B cell (primary cell): ENCODE results near the gene TMCC3. TPM values are rescaled to one million over a fixed set of nuclear protein-coding genes. Genes with fewer than 3 reads are reported as not detected.

Source experiments
- ATAC-seq: fragments of 200-7000 bp; cut with Tn5 transposase; one replicate; pipeline ENCODE4 v1.10.0; 2021; ENCODE audit warnings: low read depth, mild to moderate bottlenecking, moderate number of reproducible peaks, moderate library complexity
- CTCF ChIA-PET: fragments of 350-600 bp; sonication (Branson Sonifier 250); formaldehyde crosslinking; loops from one replicate; lab custom pipeline; 2021; ENCODE audit warnings: antibody characterized with exemption, inconsistent platforms; lab: Charles Lee
- POLR2A ChIA-PET: fragments of 350-600 bp; sonication (Branson Sonifier 250); formaldehyde crosslinking; loops from one replicate; lab custom pipeline; 2021; ENCODE audit warnings: antibody characterized with exemption; lab: Charles Lee
- DNase-seq: peaks from one replicate; pipeline ENCODE4 v3.0.0; 2013
- H2AFZ ChIP-seq: 2 replicates; pipeline ENCODE4 v1.6.1; 2012; ENCODE audit warnings: mild to moderate bottlenecking, low read depth, low read length; ENCODE audit not compliant: insufficient read depth, poor library complexity, severe bottlenecking
- H3K27ac ChIP-seq, 2 donors: 1 replicate in 1 of 2; 2 replicates in 1 of 2; pipeline ENCODE4 v1.5.1; 2012 to 2013; ENCODE audit warnings: low read length in 2 of 2, mild to moderate bottlenecking in 2 of 2, moderate library complexity in 1 of 2
- H3K27me3 ChIP-seq, 4 experiments: fragments of 200-600 bp in 1 of 4; sonication (generic) in 1 of 4; replicated peaks in 1 of 4; 1 replicate in 2 of 4; 2 replicates in 2 of 4; pipeline versions ENCODE4 v1.6.1 to v1.7.0; 2013 to 2016; ENCODE audit warnings: low read length in 3 of 4, mild to moderate bottlenecking in 2 of 4, mixed read lengths in 1 of 4, moderate library complexity in 1 of 4; ENCODE audit not compliant: insufficient read depth in 4 of 4, control insufficient read depth in 3 of 4; ENCODE audit errors: control extremely low read depth in 1 of 4
- H3K36me3 ChIP-seq, 2 experiments: replicated peaks in 1 of 2; 1 replicate in 1 of 2; 2 replicates in 1 of 2; pipeline versions ENCODE4 v1.6.1 to v1.7.1; 2013; ENCODE audit warnings: low read length in 1 of 2; ENCODE audit not compliant: insufficient read depth in 2 of 2, control insufficient read depth in 1 of 2; ENCODE audit errors: control extremely low read depth in 1 of 2, extremely low read depth in 1 of 2
- H3K4me1 ChIP-seq, 2 donors: fragments of 200-600 bp in 1 of 2; sonication (generic) in 1 of 2; 1 replicate in 1 of 2; 2 replicates in 1 of 2; pipeline versions ENCODE4 v1.5.1 to v1.6.1; 2013 to 2017; ENCODE audit warnings: low read length in 2 of 2; ENCODE audit not compliant: control insufficient read depth in 2 of 2, insufficient read depth in 2 of 2
- H3K4me2 ChIP-seq: replicated peaks from 2 replicates; pipeline ENCODE3; 2012; ENCODE audit warnings: mild to moderate bottlenecking, low read depth, low read length; ENCODE audit not compliant: poor library complexity, severe bottlenecking
- H3K4me3 ChIP-seq, 5 experiments: fragments of 200-600 bp in 1 of 5; sonication (generic) in 1 of 5; 1 replicate in 3 of 5; 2 replicates in 2 of 5; pipeline versions ENCODE4 v1.5.1 to v1.7.0; 2011 to 2016; ENCODE audit warnings: low read length in 4 of 5, mild to moderate bottlenecking in 4 of 5, low read depth in 2 of 5, control low read depth in 1 of 5, moderate library complexity in 1 of 5; ENCODE audit not compliant: insufficient read depth in 1 of 5; ENCODE audit errors: control extremely low read depth in 1 of 5, extremely low read depth in 1 of 5
- H3K79me2 ChIP-seq: fragments of 200-600 bp; sonication (generic); one replicate; pipeline ENCODE4 v1.6.0; 2016; ENCODE audit warnings: low read length; ENCODE audit not compliant: control insufficient read depth, insufficient read depth
- H3K9ac ChIP-seq: fragments of 200-600 bp; sonication (generic); 2 replicates; pipeline ENCODE4 v1.6.1; 2017; ENCODE audit warnings: mild to moderate bottlenecking, low read length, moderate library complexity
- H3K9me3 ChIP-seq, 3 donors: one replicate each; pipeline versions ENCODE4 v1.6.1 to v1.7.1; 2013; ENCODE audit warnings: low read length in 2 of 3; ENCODE audit not compliant: control insufficient read depth in 2 of 3, insufficient read depth in 1 of 3; ENCODE audit errors: control extremely low read depth in 1 of 3
- H4K20me1 ChIP-seq: 2 replicates; pipeline ENCODE4 v1.6.0; 2012; ENCODE audit warnings: mild to moderate bottlenecking, low read length; ENCODE audit not compliant: insufficient read depth, control insufficient read depth, poor library complexity, severe bottlenecking
- H3K27ac Mint-ChIP-seq: one replicate; pipeline ENCODE4 v1.8.0; 2021; ENCODE audit warnings: mixed read lengths
- H3K27me3 Mint-ChIP-seq: one replicate; pipeline ENCODE4 v1.8.0; 2021; ENCODE audit warnings: mixed read lengths
- H3K4me1 Mint-ChIP-seq: one replicate; pipeline ENCODE4 v1.8.0; 2021; ENCODE audit warnings: mixed read lengths
- H3K4me3 Mint-ChIP-seq: one replicate; pipeline ENCODE4 v1.8.0; 2021; ENCODE audit warnings: mixed read lengths
- H3K9me3 Mint-ChIP-seq: one replicate; pipeline ENCODE4 v1.8.0; 2022; ENCODE audit warnings: mixed read lengths; ENCODE audit not compliant: insufficient read depth
- EZH2 ChIP-seq: IDR thresholded peaks from 2 replicates; pipeline ENCODE4 v1.6.1; 2012; ENCODE audit warnings: borderline replicate concordance, low read depth, mild to moderate bottlenecking, moderate library complexity, low read length; ENCODE audit not compliant: insufficient read depth, poor library complexity, severe bottlenecking
- whole genome bisulfite sequencing: methylation state at CpG from one replicate; pipeline ENCODE4 v1.1.5; 2013; ENCODE audit warnings: missing lambda C conversion rate; ENCODE audit not compliant: insufficient coverage; 5-methylcytosine and 5-hydroxymethylcytosine counted together
- intact Hi-C: fragments of 100-400 bp; cut with micrococcal nuclease; formaldehyde crosslinking; loops from one replicate; pipeline ENCODE4 v1.10.0; 2022
- polyA plus RNA-seq: library from polyadenylated mRNA; depleted of rRNA; stranded (reverse); fragments of >200 nt; gene quantifications from 2 replicates; pipeline ENCODE4 v1.2.3, GENCODE V29; 2012
- total RNA-seq, 2 donors: library from RNA; stranded (reverse); fragments of 120-200 nt in 1 of 2; gene quantifications; 1 replicate in 1 of 2; 2 replicates in 1 of 2; pipeline versions ENCODE4 v1.2.3 to v1.2.4, GENCODE V29; 2013 to 2022
- TF ChIP-seq, protein P1 (sequence below): fragments of 200-600 bp; IDR thresholded peaks from one replicate; pipeline ENCODE4 v1.8.0; 2022; ENCODE audit warnings: antibody characterized with exemption, mild to moderate bottlenecking

Gene TMCC3
- total and polyA plus RNA-seq, 2 donors (not counting 1 experiment from before 2014, with no cell fraction given): 4.5 to 8.8 TPM

DNA sequence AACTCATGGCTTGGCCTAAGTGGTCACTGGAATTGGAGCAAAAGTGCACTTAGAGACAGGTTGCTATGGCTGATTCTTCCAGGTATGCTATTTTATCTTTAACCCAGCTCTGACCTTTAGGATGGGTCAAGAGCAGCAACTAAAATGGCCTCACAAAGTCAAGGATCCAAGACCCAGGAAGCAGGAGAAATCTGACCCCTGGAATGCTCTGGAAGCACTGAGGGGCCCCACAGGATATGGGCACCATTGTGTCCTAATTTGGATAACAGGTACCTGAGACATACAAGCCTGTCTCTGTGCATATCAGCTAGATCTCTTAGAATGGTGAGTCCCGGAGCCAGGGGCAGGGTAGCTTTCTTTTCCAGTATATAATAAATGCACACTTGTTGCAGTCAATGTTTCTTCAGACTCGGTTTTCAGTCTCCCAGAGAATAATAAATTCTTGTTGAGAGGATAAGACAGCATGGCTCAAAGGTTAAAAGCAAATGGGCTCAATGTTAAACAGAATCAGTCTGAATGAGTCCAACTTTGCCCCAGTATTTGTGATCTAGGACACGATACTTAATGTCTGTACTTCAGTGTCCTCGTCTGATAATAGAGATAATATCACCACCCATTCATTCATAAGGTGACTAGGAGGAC lies 29.3 kb upstream of the TMCC3 start:
- POLR2A ChIA-PET: interaction anchor here (0.7 kb wide), 1 partner anchor 52 kb away, joined by 4 read pairs; no protein-coding TSS in a partner anchor
- H3K9ac ChIP-seq: no peak overlapping the region
- H3K4me1 Mint-ChIP-seq: peaks cover 59% of the 10 kb centered on the region
- no peak overlapping the region for H3K27ac Mint-ChIP-seq
- peaks cover 11% of the 10 kb centered on the region for H3K79me2 ChIP-seq
- H2AFZ ChIP-seq: no peak overlapping the region
- no peaks in the 10 kb centered on the region for H4K20me1 ChIP-seq
- intact Hi-C loops: loop anchor here (5.0 kb wide), 1 partner anchor 38 kb away; no protein-coding TSS in a partner anchor
- H3K27me3 ChIP-seq: no peaks in the 10 kb centered on the region
- 86% methylated on average over 1 of the region's 4 CpGs for WGBS
- H3K4me2 ChIP-seq: no peak overlapping the region
- H3K9me3 Mint-ChIP-seq: no peaks in the 10 kb centered on the region
- peaks cover 0 to 8% (median 0%) of the 10 kb centered on the region in 3 donors for H3K9me3 ChIP-seq
- DNase-seq (no peak), ATAC-seq (no peak)
- peaks cover 36 to 54% of the 10 kb centered on the region in 2 donors for H3K4me1 ChIP-seq
- TF ChIP-seq, protein P1, sequence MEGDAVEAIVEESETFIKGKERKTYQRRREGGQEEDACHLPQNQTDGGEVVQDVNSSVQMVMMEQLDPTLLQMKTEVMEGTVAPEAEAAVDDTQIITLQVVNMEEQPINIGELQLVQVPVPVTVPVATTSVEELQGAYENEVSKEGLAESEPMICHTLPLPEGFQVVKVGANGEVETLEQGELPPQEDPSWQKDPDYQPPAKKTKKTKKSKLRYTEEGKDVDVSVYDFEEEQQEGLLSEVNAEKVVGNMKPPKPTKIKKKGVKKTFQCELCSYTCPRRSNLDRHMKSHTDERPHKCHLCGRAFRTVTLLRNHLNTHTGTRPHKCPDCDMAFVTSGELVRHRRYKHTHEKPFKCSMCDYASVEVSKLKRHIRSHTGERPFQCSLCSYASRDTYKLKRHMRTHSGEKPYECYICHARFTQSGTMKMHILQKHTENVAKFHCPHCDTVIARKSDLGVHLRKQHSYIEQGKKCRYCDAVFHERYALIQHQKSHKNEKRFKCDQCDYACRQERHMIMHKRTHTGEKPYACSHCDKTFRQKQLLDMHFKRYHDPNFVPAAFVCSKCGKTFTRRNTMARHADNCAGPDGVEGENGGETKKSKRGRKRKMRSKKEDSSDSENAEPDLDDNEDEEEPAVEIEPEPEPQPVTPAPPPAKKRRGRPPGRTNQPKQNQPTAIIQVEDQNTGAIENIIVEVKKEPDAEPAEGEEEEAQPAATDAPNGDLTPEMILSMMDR: no peak
- no peak for TF ChIP-seq EZH2
- no peak overlapping the region for H3K27ac ChIP-seq
- peaks cover 0 to 3% of the 10 kb centered on the region in 2 experiments for H3K36me3 ChIP-seq
- H3K4me3 ChIP-seq: no peak overlapping the region
- no peaks in the 10 kb centered on the region for H3K27me3 Mint-ChIP-seq
- CTCF ChIA-PET: interaction anchor here (0.8 to 1.2 kb wide), 3 partner anchors 23 to 138 kb away, joined by 3 to 4 read pairs (median 4); no protein-coding TSS in a partner anchor
- H3K4me3 Mint-ChIP-seq: no peak overlapping the region

DNA sequence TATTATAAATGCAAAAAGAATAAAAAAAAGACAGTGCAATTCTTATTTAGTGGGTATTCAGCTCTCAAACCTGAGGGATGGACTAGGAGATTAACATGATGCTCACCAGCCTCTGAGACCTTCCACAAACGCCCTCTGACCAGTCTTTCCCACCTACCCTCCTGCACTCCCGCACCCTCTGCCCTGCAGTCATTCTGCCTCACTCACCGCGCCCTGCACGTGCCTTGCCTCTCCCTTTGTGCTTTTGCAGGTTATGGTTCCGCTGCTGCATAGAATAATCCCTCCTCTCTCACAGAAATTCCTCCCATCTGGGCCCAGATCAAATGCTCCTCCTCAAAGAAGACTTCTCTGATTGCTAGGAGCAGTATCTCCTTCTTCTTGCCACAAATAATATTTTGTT lies 28.5 kb upstream of the TMCC3 start:
- Mint-ChIP-seq H3K4me3 (no peak overlapping the region), H3K27me3 (no peaks in the 10 kb centered on the region), H3K9me3 (no peaks in the 10 kb centered on the region), H3K27ac (peak overlapping the region; percentile 43), H3K4me1 (peaks cover 61% of the 10 kb centered on the region)
- Histone ChIP-seq H3K79me2 (peaks cover 13% of the 10 kb centered on the region), H3K9me3 (peaks cover 0 to 8% (median 0%) of the 10 kb centered on the region in 3 donors), H4K20me1 (no peaks in the 10 kb centered on the region), H3K4me1 (peaks cover 37 to 54% of the 10 kb centered on the region in 2 donors), H3K27ac (no peak overlapping the region), H3K4me3 (no peak overlapping the region), H3K9ac (no peak overlapping the region), H2AFZ (no peak overlapping the region), H3K36me3 (peaks cover 0 to under 1% of the 10 kb centered on the region in 2 experiments), H3K27me3 (no peaks in the 10 kb centered on the region), H3K4me2 (no peak overlapping the region)
- ChIA-PET POLR2A (interaction anchor here (0.6 to 1.1 kb wide), 2 partner anchors 13 to 41 kb away, joined by 3 to 4 read pairs; no protein-coding TSS in a partner anchor), CTCF (interaction anchor here (0.8 to 1.2 kb wide), 3 partner anchors 24 to 139 kb away, joined by 3 to 4 read pairs (median 4); no protein-coding TSS in a partner anchor)
- DNase-seq (no peak), ATAC-seq (no peak)
- WGBS: 100% methylated on average over 5 of the region's 6 CpGs
- intact Hi-C loops: loop anchor here (5.0 kb wide), 1 partner anchor 38 kb away; no protein-coding TSS in a partner anchor
- TF ChIP-seq EZH2: no peak
- TF ChIP-seq, protein P1: no peak
